Renal pelvis (tissue), 4 donors: ENCODE results near the gene SMYD3. TPM values are rescaled to one million over a fixed set of nuclear protein-coding genes. Genes with fewer than 3 reads are reported as not detected.
"Not testable (repeated sequence)": the region's sequence is repeated elsewhere in the genome, so short reads cannot be mapped to it uniquely, and the experiment has no call there.

Experiments used
- DNase-seq: peaks from one replicate; pipeline ENCODE4 v3.0.0-alpha.2; 2013
- polyA plus RNA-seq, 3 donors: library from polyadenylated mRNA; unstranded; fragments of 120-200 nt; gene quantifications; one replicate each; pipeline ENCODE4 v1.2.1, GENCODE V29; 2013; ENCODE audit not compliant: insufficient read length in 3 of 3

Gene SMYD3
- polyA plus RNA-seq, 3 donors, result 25.8 to 30.3 (median 26.1) TPM

DNA sequence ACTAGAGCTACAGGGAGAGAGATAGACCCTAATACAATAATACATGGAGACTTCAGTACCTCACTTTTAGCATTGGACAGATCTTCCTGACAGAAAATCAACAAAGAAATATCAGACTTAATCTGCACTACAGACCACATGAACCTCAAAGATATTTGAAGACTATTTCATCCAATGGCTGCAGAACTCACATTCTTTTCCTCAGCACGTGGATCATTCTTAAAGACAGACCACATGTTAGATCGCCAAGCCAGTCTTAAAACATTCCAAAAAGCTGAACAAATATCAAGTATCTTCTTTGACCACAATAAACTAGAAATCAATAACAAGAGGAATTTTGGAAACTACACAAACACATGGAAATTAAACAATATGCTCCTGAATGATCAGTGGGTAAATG, 776.3 kb downstream of the SMYD3 start:
- no peak for DNase-seq

- not testable (repeated sequence) for DNase-seq
Measured at GRCh38 chr1:245728035-245728434, 779.0 kb downstream of the SMYD3 start.

DNA sequence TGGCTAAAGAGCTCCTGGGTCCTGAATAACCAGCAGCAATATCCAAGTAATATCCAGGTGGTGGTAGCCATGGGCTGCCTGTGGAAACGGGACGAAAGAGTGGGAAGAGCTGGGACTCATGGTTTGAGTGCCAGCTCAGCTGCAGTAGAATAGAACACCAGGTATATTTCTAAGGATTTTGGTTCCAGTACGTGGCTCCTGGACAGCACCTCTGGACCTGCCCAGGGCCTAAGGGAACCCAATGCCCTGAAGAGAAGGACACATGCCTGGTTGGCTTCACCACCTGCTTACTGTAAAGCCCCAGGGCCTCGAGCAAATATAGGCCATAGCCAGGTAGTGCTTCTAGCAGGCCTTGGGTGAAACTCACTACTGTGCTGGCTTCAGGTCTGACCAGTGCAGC, 785.6 kb downstream of the SMYD3 start:
- DNase-seq, result no peak

DNA sequence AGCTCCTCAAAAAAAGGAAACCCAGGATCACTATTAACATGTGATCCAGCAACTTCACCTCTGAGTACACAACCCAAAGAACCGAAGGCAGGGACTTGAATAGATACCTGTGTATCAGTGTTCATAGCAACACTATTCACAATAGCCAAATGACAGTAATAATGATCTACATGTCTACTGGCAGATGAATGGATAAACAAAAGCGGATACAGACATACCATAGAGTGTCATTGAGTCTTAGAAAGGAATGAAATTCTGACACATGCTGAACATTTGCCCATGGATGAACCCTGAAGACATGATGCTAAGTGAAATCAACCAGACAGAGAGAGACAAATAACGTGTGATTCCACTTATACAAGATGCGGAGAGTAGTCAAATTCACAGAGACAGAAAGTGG, 788.1 kb downstream of the SMYD3 start:
- DNase-seq, result no peak

- DNase-seq, result no peak
Measured at GRCh38 chr1:245718123-245718522, 789.0 kb downstream of the SMYD3 start.

GRCh38 chr1:245717611-245718010, 789.5 kb downstream of the SMYD3 start:
- no peak for DNase-seq

GRCh38 chr1:245716561-245716960, 790.5 kb downstream of the SMYD3 start:
- no peak for DNase-seq

- no peak for DNase-seq
Measured at GRCh38 chr1:245715970-245716369, 791.1 kb downstream of the SMYD3 start.

- DNase-seq, result no peak
Measured at GRCh38 chr1:245715291-245715701, 791.8 kb downstream of the SMYD3 start.

GRCh38 chr1:245714027-245714426, 793.1 kb downstream of the SMYD3 start:
- not testable (repeated sequence) for DNase-seq

GRCh38 chr1:245710961-245711903, 795.8 kb downstream of the SMYD3 start:
- no peak for DNase-seq

- no peak for DNase-seq
Measured at GRCh38 chr1:245707941-245708340, 799.1 kb downstream of the SMYD3 start.

GRCh38 chr1:245704765-245705164, 802.3 kb downstream of the SMYD3 start:
- DNase-seq, result no peak

GRCh38 chr1:245704341-245704740, 802.7 kb downstream of the SMYD3 start:
- DNase-seq, result no peak

DNA sequence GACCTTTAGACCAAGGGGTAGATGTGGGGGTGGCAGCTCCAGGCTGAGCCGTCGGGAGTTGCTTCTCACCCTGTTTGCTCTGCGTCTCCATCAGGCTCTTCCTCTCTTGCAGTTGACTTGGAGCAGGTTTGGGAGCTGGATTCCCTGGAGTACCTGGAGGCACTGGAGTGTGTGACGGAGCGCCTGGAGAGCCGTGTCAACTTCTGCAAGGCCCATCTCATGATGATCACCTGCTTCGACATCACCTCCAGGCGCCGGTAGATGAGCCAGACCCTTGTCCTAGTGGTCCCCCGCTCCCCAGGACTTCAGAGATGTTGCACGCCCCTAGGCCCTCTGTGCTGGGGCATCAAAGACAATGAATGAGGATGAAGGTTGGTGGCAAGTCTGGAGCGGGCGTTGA, 804.7 kb downstream of the SMYD3 start:
- no peak for DNase-seq

DNA sequence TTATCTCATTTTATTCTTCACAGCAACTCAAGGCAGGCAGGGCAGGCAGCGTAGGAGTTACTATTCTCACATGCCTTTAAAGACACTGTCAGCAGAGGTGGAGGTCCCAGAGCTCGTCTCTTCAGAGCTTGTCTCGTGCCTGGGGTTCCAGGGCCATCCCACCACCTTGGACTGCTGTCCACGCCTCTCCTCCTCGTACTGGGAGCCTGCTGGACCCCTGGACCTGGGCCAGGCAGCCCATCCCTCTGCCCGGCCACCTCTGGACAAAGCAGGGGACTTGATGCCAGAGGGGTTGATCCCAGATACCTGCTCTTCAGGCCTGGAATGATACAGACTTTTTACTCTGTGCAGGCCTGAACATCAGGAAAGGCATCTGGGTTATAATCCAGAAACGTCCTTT, 805.4 kb downstream of the SMYD3 start:
- DNase-seq, result no peak

- no peak for DNase-seq
Measured at GRCh38 chr1:245700631-245701030, 806.4 kb downstream of the SMYD3 start.

Other genes starting within 250 kb of the SMYD3 start
- gene TFB2M, start 59.0 kb upstream of the SMYD3 start, polyA plus RNA-seq, result 10 to 100 TPM; 19.3 to 20.9 (median 20.1) TPM
- 10 to 100 TPM; 19.2 to 20.7 (median 19.9) TPM for gene CNST, start 59.2 kb upstream of the SMYD3 start, polyA plus RNA-seq
- gene SCCPDH, start 217.1 kb upstream of the SMYD3 start, polyA plus RNA-seq, result 10 to 100 TPM; 55.1 to 56.5 (median 56.0) TPM